ENCODE measurements around the gene NMUR2. TPM values are rescaled to one million over a fixed set of nuclear protein-coding genes. Genes with fewer than 3 reads are reported as not detected.

Gene NMUR2
- total and polyA plus RNA-seq, 2 of the 8 experiments (the other 6 are each of a cell fraction or from before 2014, with no cell fraction given): 0.11 TPM; not detected in 1

- TF ChIP-seq BRCA1 (IDR thresholded peaks at IDR 0.05; ENCODE audit: low read depth, low read length) (no peak), RBBP5 (IDR thresholded peaks at IDR 0.05; ENCODE audit: borderline replicate concordance, low read depth, low read length) (no peak), SP1 (IDR thresholded peaks at IDR 0.05; ENCODE audit: low read depth, low read length) (no peak), CTCF (IDR thresholded peaks at IDR 0.05; ENCODE audit: control extremely low read depth in 1 of 3, insufficient read depth in 1 of 3, low read depth in 1 of 3, low read length in 3 of 3) (no peak), HDAC6 (IDR thresholded peaks at IDR 0.05; ENCODE audit: low read depth, low read length) (no peak)
Measured at GRCh38 chr5:152412129-152412528, 7.0 kb upstream of the NMUR2 start (continued).

Measured in H1 (cell line).